HepG2 (cell line): Measurements from ENCODE around the gene FAM81B. TPM values are rescaled to one million over a fixed set of nuclear protein-coding genes. Genes with fewer than 3 reads are reported as not detected.

Experiments
- ATAC-seq: fragments of 200-7000 bp; cut with Tn5 transposase; 3 replicates; pipeline ENCODE4 v1.9.1; 2020; ENCODE audit warnings: mild to moderate bottlenecking, moderate library complexity
- BruUV-seq: library from RNA; stranded (reverse); fragments of 400-500 nt; replicated peaks from 2 replicates; lab custom pipeline; 2021; lab: Mats Ljungman, UMichigan
- CTCF ChIA-PET: fragments of 300-600 bp; formaldehyde crosslinking; extraction: SDS; loops from one replicate; lab custom pipeline; 2021; ENCODE audit warnings: low total read pairs, inconsistent platforms, low intra/inter-chr PET ratio; lab: Yijun Ruan, JAX
- POLR2A ChIA-PET: fragments of 350-600 bp; sonication (Branson Sonifier 250); formaldehyde crosslinking; loops from one replicate; lab custom pipeline; 2020; ENCODE audit warnings: antibody characterized with exemption, inconsistent platforms; lab: Yijun Ruan, JAX
- DNase-seq: peaks from one replicate; pipeline ENCODE4 v3.0.0-alpha.2; 2015; ENCODE audit warnings: low spot score
- FAIRE-seq: peaks from 3 replicates; lab custom pipeline; 2011; peaks lifted over from hg19 to GRCh38; lab: Jason Lieb, UNC
- H2AFZ ChIP-seq: one replicate; pipeline ENCODE4 v1.6.1; 2011; ENCODE audit warnings: low read length, inconsistent platforms
- H3K27ac ChIP-seq: fragments of 300-600 bp; 3 replicates; pipeline ENCODE4 v1.8.0; 2011; ENCODE audit warnings: mixed run types, mild to moderate bottlenecking, mixed read lengths, low read length, inconsistent platforms; ENCODE audit not compliant: insufficient read depth; ENCODE audit errors: extremely low read length
- H3K27me3 ChIP-seq, 2 experiments: fragments of 200-600 bp in 1 of 2; 2 replicates in 1 of 2; 3 replicates in 1 of 2; pipeline versions ENCODE4 v1.6.0 to v1.8.0; 2011; ENCODE audit warnings: low read length in 2 of 2, mild to moderate bottlenecking in 2 of 2, moderate library complexity in 2 of 2, inconsistent platforms in 1 of 2; ENCODE audit not compliant: insufficient read depth in 2 of 2, control insufficient read depth in 1 of 2
- H3K36me3 ChIP-seq, 2 experiments: fragments of 200-600 bp in 1 of 2; replicated peaks in 1 of 2; 2 replicates in 1 of 2; 3 replicates in 1 of 2; pipeline versions ENCODE4 v1.5.1 to v1.8.0; 2011; ENCODE audit warnings: low read length in 2 of 2, inconsistent platforms in 1 of 2; ENCODE audit not compliant: insufficient read depth in 2 of 2, control insufficient read depth in 1 of 2
- H3K4me1 ChIP-seq: 2 replicates; pipeline ENCODE4 v1.5.1; 2012; ENCODE audit warnings: low read length, inconsistent platforms; ENCODE audit not compliant: insufficient read depth
- H3K4me2 ChIP-seq: 2 replicates; pipeline ENCODE4 v1.6.0; 2011; ENCODE audit warnings: low read depth, low read length, inconsistent platforms
- H3K4me3 ChIP-seq, 3 experiments: fragments of 200-600 bp in 1 of 3; sonication (generic), shearing (Covaris generic) in 1 of 3; replicated peaks in 1 of 3; 2 replicates each; pipeline ENCODE4 v1.5.1; 2011 to 2016; ENCODE audit warnings: low read length in 3 of 3, inconsistent platforms in 2 of 3, low read depth in 2 of 3, mild to moderate bottlenecking in 2 of 3, control low read depth in 1 of 3, mixed read lengths in 1 of 3; ENCODE audit not compliant: insufficient read depth in 1 of 3
- H3K79me2 ChIP-seq: one replicate; pipeline ENCODE4 v1.6.1; 2011; ENCODE audit warnings: low read length, inconsistent platforms; ENCODE audit not compliant: insufficient read depth
- H3K9ac ChIP-seq: 2 replicates; pipeline ENCODE4 v1.6.0; 2011; ENCODE audit warnings: mild to moderate bottlenecking, low read depth, low read length, inconsistent platforms; ENCODE audit not compliant: insufficient read depth
- H3K9me3 ChIP-seq: 2 replicates; pipeline ENCODE4 v1.5.1; 2012; ENCODE audit warnings: mild to moderate bottlenecking, low read length
- H4K20me1 ChIP-seq: 2 replicates; pipeline ENCODE4 v1.6.0; 2011; ENCODE audit warnings: inconsistent platforms, mild to moderate bottlenecking, low read length, moderate library complexity; ENCODE audit not compliant: insufficient read depth
- GLI4 ChIP-seq: sonication (generic); formaldehyde crosslinking; IDR thresholded peaks from 2 replicates; pipeline ENCODE4 v1.5.1; 2020; ENCODE audit warnings: missing genetic modification reagents, mild to moderate bottlenecking, moderate library complexity, borderline replicate concordance
- NFYC ChIP-seq: IDR thresholded peaks from 2 replicates; pipeline ENCODE4 v1.6.1; 2016; ENCODE audit warnings: missing genetic modification reagents, missing compliant biosample characterization
- POLR2G ChIP-seq: fragments of 200-400 bp; formaldehyde crosslinking; IDR thresholded peaks from 2 replicates; pipeline ENCODE4 v1.6.1; 2018; ENCODE audit warnings: mild to moderate bottlenecking, low read depth, low read length, moderate library complexity
- PPARG ChIP-seq: conservative IDR thresholded peaks from 2 replicates; pipeline ENCODE4 v1.6.1; 2016; ENCODE audit warnings: missing biosample characterization, missing genetic modification reagents
- TEAD3 ChIP-seq: optimal IDR thresholded peaks from 2 replicates; pipeline ENCODE3; 2016; ENCODE audit warnings: borderline replicate concordance
- ZNF354B ChIP-seq: sonication (generic); formaldehyde crosslinking; IDR thresholded peaks from 2 replicates; pipeline ENCODE4 v1.8.0; 2022; ENCODE audit warnings: mild to moderate bottlenecking, missing genetic modification reagents
- WGBS: methylation state at CpG from one replicate; pipeline ENCODE4 v1.1.6; 2017; ENCODE audit warnings: low lambda C conversion rate; 5-methylcytosine and 5-hydroxymethylcytosine counted together
- in situ Hi-C: cut with HindIII; loops from 2 replicates; pipeline ENCODE4 v1.10.0; 2017; ENCODE audit warnings: low pct_unique_long_range_greater_than_20kb; ENCODE audit not compliant: extremely low pct_ligation_motif_present
- intact Hi-C: fragments of 100-400 bp; cut with micrococcal nuclease; formaldehyde crosslinking; loops from one replicate; pipeline ENCODE4 v1.10.0; 2022; ENCODE audit not compliant: unreplicated experiment
- polyA plus RNA-seq, 8 experiments: library from polyadenylated mRNA; depleted of rRNA in 3 of 8; stranded (reverse) in 7 of 8; unstranded in 1 of 8; fragments of >200 nt; fragmentation: Illumina TruSeq in 4 of 8; extraction: Trizol in 4 of 8; gene quantifications; 2 replicates each; pipeline versions ENCODE4 v1.2.1 to v1.2.3, GENCODE V29; 2011 to 2016; ENCODE audit warnings: low read depth in 4 of 8, missing spikeins in 1 of 8, mixed read lengths in 1 of 8; ENCODE audit not compliant: insufficient read depth in 1 of 8
- total RNA-seq, 5 experiments: library from RNA; depleted of rRNA; stranded (reverse); fragments of >200 nt; fragmentation: Illumina TruSeq; extraction: Trizol; gene quantifications; 2 replicates each; pipeline ENCODE4 v1.2.3, GENCODE V29; 2016; ENCODE audit warnings: low read depth in 1 of 5
- TF ChIP-seq, protein P1 (sequence below): sonication (generic); formaldehyde crosslinking; IDR thresholded peaks from 2 replicates; pipeline ENCODE4 v1.8.1; 2023; ENCODE audit warnings: missing genetic modification reagents, mild to moderate bottlenecking, borderline replicate concordance
- TF ChIP-seq, protein P2 (sequence below): sonication (generic); formaldehyde crosslinking; IDR thresholded peaks from 2 replicates; pipeline ENCODE4 v1.4.0; 2020; ENCODE audit warnings: missing genetic modification reagents

The FAM81B gene
- total and polyA plus RNA-seq, 2 of the 13 experiments (the other 11 are each of a cell fraction or from before 2014, with no cell fraction given): not detected

GRCh38 chr5:95447961-95448360 lies 56.8 kb downstream of the FAM81B start:
- POLR2A ChIA-PET: no interaction called here
- Histone ChIP-seq H3K27me3 (no peaks in the 10 kb centered on the region), H3K36me3 (no peaks in the 10 kb centered on the region), H3K27ac (no peak overlapping the region), H3K9ac (no peak overlapping the region), H4K20me1 (no peaks in the 10 kb centered on the region), H3K4me2 (no peak overlapping the region), H3K9me3 (no peaks in the 10 kb centered on the region), H3K4me3 (no peak overlapping the region), H3K79me2 (no peaks in the 10 kb centered on the region), H2AFZ (no peak overlapping the region), H3K4me1 (no peaks in the 10 kb centered on the region)
- ATAC-seq (no peak), DNase-seq (no peak), FAIRE-seq (no peak)
- no TSS peak for BruUV-seq
- TF ChIP-seq, protein P1, sequence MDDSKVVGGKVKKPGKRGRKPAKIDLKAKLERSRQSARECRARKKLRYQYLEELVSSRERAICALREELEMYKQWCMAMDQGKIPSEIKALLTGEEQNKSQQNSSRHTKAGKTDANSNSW (CRISPR knock-in tag): no peak
- TF ChIP-seq TEAD3 (CRISPR knock-in tag): no peak
- no peak for TF ChIP-seq POLR2G
- no peak for TF ChIP-seq NFYC (CRISPR knock-in tag)
- TF ChIP-seq GLI4: no peak
- no peak for TF ChIP-seq PPARG (CRISPR knock-in tag)
- no peak for TF ChIP-seq ZNF354B (CRISPR knock-in tag)
- intact Hi-C loops: no loop called here
- WGBS: 15% methylated on average over 1 of the region's 1 CpG
- CTCF ChIA-PET: no interaction called here
- in situ Hi-C loops: no loop called here

DNA sequence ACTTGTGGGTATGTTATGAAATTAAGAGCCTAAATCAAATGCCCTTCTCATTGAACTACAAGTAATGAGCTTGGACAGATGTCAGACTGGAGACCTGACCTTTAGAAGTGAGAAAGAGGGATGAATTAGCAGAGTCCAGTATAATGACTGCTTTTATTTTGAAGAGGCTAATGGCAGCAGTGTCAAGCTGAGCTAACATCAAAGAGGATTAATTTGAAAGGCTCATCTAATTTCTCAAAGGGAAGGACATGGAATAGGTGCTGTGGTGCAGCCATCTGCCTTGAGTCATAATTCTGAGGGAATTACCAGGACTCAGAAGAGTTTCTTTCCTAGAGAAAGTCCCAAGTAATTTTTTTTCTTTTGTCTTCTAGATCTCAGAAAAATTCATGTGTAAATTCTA lies 57.6 kb downstream of the FAM81B start:
- Histone ChIP-seq H3K9ac (no peak overlapping the region), H3K9me3 (no peaks in the 10 kb centered on the region), H3K4me1 (no peaks in the 10 kb centered on the region), H2AFZ (no peak overlapping the region), H4K20me1 (no peaks in the 10 kb centered on the region), H3K4me2 (no peak overlapping the region), H3K79me2 (no peaks in the 10 kb centered on the region), H3K27me3 (no peaks in the 10 kb centered on the region), H3K4me3 (no peak overlapping the region), H3K27ac (no peak overlapping the region), H3K36me3 (no peaks in the 10 kb centered on the region)
- ChIA-PET CTCF (no interaction called here), POLR2A (no interaction called here)
- in situ Hi-C loops (no loop called here), intact Hi-C loops (no loop called here)
- FAIRE-seq (no peak), DNase-seq (no peak), ATAC-seq (no peak)
- BruUV-seq: no TSS peak
- TF ChIP-seq, protein P2, sequence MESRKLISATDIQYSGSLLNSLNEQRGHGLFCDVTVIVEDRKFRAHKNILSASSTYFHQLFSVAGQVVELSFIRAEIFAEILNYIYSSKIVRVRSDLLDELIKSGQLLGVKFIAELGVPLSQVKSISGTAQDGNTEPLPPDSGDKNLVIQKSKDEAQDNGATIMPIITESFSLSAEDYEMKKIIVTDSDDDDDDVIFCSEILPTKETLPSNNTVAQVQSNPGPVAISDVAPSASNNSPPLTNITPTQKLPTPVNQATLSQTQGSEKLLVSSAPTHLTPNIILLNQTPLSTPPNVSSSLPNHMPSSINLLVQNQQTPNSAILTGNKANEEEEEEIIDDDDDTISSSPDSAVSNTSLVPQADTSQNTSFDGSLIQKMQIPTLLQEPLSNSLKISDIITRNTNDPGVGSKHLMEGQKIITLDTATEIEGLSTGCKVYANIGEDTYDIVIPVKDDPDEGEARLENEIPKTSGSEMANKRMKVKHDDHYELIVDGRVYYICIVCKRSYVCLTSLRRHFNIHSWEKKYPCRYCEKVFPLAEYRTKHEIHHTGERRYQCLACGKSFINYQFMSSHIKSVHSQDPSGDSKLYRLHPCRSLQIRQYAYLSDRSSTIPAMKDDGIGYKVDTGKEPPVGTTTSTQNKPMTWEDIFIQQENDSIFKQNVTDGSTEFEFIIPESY (CRISPR knock-in tag): no peak
